Measurements from ENCODE around the gene NACC1. TPM values are rescaled to one million over a fixed set of nuclear protein-coding genes. Genes with fewer than 3 reads are reported as not detected.

NACC1 gene
- total and polyA plus RNA-seq, 2 donors from 2014 or later = 16.7 to 46.1 TPM

- H3K4me3 ChIP-seq (ENCODE audit: low read length in 3 of 3) = no peak overlapping the region
- H3K27me3 ChIP-seq (ENCODE audit: control insufficient read depth, insufficient read depth, low read length) = no peaks in the 10 kb centered on the region
- FAIRE-seq (no peak), DNase-seq (no peak)
- no peaks in the 10 kb centered on the region for H3K9me3 ChIP-seq (ENCODE audit: control insufficient read depth in 2 of 3, insufficient read depth in 1 of 3, low read length in 3 of 3)
- peaks cover 0 to 8% (median 0%) of the 10 kb centered on the region in 3 donors for H3K4me1 ChIP-seq (ENCODE audit: control insufficient read depth in 2 of 3, insufficient read depth in 2 of 3, low read depth in 1 of 3, low read length in 3 of 3)
- TF ChIP-seq, protein P1, sequence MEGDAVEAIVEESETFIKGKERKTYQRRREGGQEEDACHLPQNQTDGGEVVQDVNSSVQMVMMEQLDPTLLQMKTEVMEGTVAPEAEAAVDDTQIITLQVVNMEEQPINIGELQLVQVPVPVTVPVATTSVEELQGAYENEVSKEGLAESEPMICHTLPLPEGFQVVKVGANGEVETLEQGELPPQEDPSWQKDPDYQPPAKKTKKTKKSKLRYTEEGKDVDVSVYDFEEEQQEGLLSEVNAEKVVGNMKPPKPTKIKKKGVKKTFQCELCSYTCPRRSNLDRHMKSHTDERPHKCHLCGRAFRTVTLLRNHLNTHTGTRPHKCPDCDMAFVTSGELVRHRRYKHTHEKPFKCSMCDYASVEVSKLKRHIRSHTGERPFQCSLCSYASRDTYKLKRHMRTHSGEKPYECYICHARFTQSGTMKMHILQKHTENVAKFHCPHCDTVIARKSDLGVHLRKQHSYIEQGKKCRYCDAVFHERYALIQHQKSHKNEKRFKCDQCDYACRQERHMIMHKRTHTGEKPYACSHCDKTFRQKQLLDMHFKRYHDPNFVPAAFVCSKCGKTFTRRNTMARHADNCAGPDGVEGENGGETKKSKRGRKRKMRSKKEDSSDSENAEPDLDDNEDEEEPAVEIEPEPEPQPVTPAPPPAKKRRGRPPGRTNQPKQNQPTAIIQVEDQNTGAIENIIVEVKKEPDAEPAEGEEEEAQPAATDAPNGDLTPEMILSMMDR (IDR thresholded peaks at IDR 0.05; ENCODE audit: borderline replicate concordance, extremely low read depth, insufficient read depth) = no peak
- H3K36me3 ChIP-seq (ENCODE audit: control insufficient read depth in 2 of 3, insufficient read depth in 3 of 3, low read length in 3 of 3) = no peaks in the 10 kb centered on the region
- H3K27ac ChIP-seq (ENCODE audit: low read depth in 2 of 2, low read length in 2 of 2) = no peak overlapping the region
- H3K9ac ChIP-seq (ENCODE audit: low read length in 3 of 3) = no peak overlapping the region
- intact Hi-C loops (cut with DNase I) = no loop called here
Observed at GRCh38 chr19:13083627-13084026, 34.4 kb upstream of the NACC1 start.

DNA sequence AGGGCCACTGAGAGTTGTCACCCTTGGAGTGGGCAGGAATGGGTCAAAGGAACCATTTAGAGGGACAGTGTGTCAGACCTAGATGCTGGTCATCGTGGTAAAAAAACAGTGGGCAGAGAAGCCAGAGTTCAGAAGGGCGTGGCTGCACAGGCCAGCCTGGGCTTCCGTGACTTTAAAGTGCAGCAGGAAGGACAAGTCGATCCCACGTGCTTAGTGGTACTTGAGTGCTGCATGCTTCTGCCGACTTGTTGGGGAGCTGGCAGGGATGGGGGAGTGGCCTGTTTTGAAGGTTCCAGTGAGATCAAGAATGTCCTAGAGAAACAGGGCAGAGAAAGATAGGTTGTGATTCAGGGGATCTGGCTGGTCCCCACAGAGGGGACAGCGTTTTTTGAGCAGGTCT, 32.4 kb upstream of the NACC1 start:
- FAIRE-seq = no peak
- no peaks in the 10 kb centered on the region for H3K36me3 ChIP-seq (ENCODE audit: control insufficient read depth in 2 of 3, insufficient read depth in 3 of 3, low read length in 3 of 3)
- H3K27me3 ChIP-seq (ENCODE audit: control insufficient read depth, insufficient read depth, low read length) = no peaks in the 10 kb centered on the region
- no peak overlapping the region for H3K9ac ChIP-seq (ENCODE audit: low read length in 3 of 3)
- H3K9me3 ChIP-seq (ENCODE audit: control insufficient read depth in 2 of 3, insufficient read depth in 1 of 3, low read length in 3 of 3) = no peaks in the 10 kb centered on the region
- H3K4me1 ChIP-seq (ENCODE audit: control insufficient read depth in 2 of 3, insufficient read depth in 2 of 3, low read depth in 1 of 3, low read length in 3 of 3) = peaks cover 0 to 10% (median 5%) of the 10 kb centered on the region in 3 donors
- H3K27ac ChIP-seq (ENCODE audit: low read depth in 2 of 2, low read length in 2 of 2) = no peak overlapping the region
- intact Hi-C loops (cut with DNase I) = no loop called here
- no peak overlapping the region for H3K4me3 ChIP-seq (ENCODE audit: low read length in 3 of 3)
- TF ChIP-seq, protein P1 (IDR thresholded peaks at IDR 0.05; ENCODE audit: borderline replicate concordance, extremely low read depth, insufficient read depth) = no peak
- no peak for DNase-seq

DNA sequence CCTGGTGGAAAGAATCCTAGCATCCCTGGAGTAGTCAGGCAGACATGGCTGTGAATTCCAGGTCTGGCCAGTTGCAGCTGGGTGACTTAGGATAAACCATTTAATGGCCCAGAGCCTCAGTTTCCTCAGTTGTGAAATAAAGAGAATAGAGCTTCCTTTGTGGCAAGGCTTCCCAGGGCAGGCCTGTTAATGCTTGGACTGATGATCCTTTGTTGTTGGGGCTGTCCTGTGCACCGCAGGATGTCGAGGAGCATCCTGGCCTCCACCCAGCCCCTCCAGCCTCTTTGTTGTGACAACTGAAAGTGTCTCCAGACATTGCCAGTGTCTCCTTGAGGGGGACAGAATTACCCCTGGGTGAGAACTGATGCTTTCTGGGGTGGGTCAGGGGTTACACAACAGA, 31.7 kb upstream of the NACC1 start:
- Histone ChIP-seq H3K9ac (ENCODE audit: low read length in 3 of 3) (no peak overlapping the region), H3K36me3 (ENCODE audit: control insufficient read depth in 2 of 3, insufficient read depth in 3 of 3, low read length in 3 of 3) (no peaks in the 10 kb centered on the region), H3K4me3 (ENCODE audit: low read length in 3 of 3) (no peak overlapping the region), H3K4me1 (ENCODE audit: control insufficient read depth in 2 of 3, insufficient read depth in 2 of 3, low read depth in 1 of 3, low read length in 3 of 3) (peaks cover 0 to 13% (median 8%) of the 10 kb centered on the region in 3 donors), H3K27ac (ENCODE audit: low read depth in 2 of 2, low read length in 2 of 2) (no peak overlapping the region), H3K9me3 (ENCODE audit: control insufficient read depth in 2 of 3, insufficient read depth in 1 of 3, low read length in 3 of 3) (no peaks in the 10 kb centered on the region), H3K27me3 (ENCODE audit: control insufficient read depth, insufficient read depth, low read length) (no peaks in the 10 kb centered on the region)
- DNase-seq (no peak), FAIRE-seq (no peak)
- intact Hi-C loops (cut with DNase I) = no loop called here
- TF ChIP-seq, protein P1 (IDR thresholded peaks at IDR 0.05; ENCODE audit: borderline replicate concordance, extremely low read depth, insufficient read depth) = no peak

DNA sequence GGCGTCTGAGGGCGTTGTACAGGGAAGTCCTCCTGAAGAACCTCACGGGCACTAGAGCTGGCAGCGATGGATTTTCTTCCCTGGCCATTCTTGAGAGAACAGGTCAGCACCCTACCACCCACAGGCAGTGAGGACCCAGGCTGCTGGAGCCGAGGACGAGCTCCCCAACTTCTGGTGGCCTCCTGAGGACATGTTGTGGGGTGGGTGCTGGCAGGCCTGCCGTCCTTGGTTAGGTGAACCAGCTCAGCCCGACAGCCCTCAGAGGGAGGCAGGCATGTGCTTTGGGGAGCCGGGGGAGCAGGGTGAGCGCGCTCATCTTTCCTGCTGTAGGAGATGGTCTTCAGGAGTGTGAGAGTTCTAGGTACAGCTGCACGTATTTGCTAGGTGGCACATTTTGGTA, 30.8 kb upstream of the NACC1 start:
- Histone ChIP-seq H3K4me3 (ENCODE audit: low read length in 3 of 3) (no peak overlapping the region), H3K27ac (ENCODE audit: low read depth in 2 of 2, low read length in 2 of 2) (no peak overlapping the region), H3K36me3 (ENCODE audit: control insufficient read depth in 2 of 3, insufficient read depth in 3 of 3, low read length in 3 of 3) (no peaks in the 10 kb centered on the region), H3K4me1 (ENCODE audit: control insufficient read depth in 2 of 3, insufficient read depth in 2 of 3, low read depth in 1 of 3, low read length in 3 of 3) (peaks cover 0 to 17% (median 8%) of the 10 kb centered on the region in 3 donors), H3K9me3 (ENCODE audit: control insufficient read depth in 2 of 3, insufficient read depth in 1 of 3, low read length in 3 of 3) (no peaks in the 10 kb centered on the region), H3K27me3 (ENCODE audit: control insufficient read depth, insufficient read depth, low read length) (no peaks in the 10 kb centered on the region), H3K9ac (ENCODE audit: low read length in 3 of 3) (no peak overlapping the region)
- DNase-seq (no peak), FAIRE-seq (no peak)
- TF ChIP-seq, protein P1 (IDR thresholded peaks at IDR 0.05; ENCODE audit: borderline replicate concordance, extremely low read depth, insufficient read depth) = no peak
- intact Hi-C loops (cut with DNase I) = no loop called here

Data from kidney (tissue), 14 donors.